GM12891 (cell line): Measurements from ENCODE around the gene MPI.

Source experiments
- DNase-seq: peaks from one replicate; pipeline ENCODE4 v3.0.0; 2011; ENCODE audit warnings: low spot score; ENCODE audit not compliant: insufficient read length
- FAIRE-seq: peaks from 2 replicates; lab custom pipeline; 2011; peaks lifted over from hg19 to GRCh38; lab: Jason Lieb, UNC
- PAX5 ChIP-seq: IDR thresholded peaks from 2 replicates; pipeline ENCODE4 v1.6.1; 2011; ENCODE audit warnings: low read length, moderate library complexity, mild to moderate bottlenecking; ENCODE audit not compliant: insufficient read depth, severe bottlenecking
- POLR2A ChIP-seq: IDR thresholded peaks from 2 replicates; pipeline ENCODE4 v1.6.1; 2011; ENCODE audit warnings: low read depth, low read length, control low read depth
- POLR2AphosphoS5 ChIP-seq: IDR thresholded peaks from 2 replicates; pipeline ENCODE4 v1.6.1; 2011; ENCODE audit warnings: low read depth, low read length, control low read depth
- POU2F2 ChIP-seq: IDR thresholded peaks from 2 replicates; pipeline ENCODE4 v1.6.1; 2011; ENCODE audit warnings: low read depth, mild to moderate bottlenecking, control low read depth, low read length, moderate library complexity
- SPI1 ChIP-seq: IDR thresholded peaks from 2 replicates; pipeline ENCODE4 v1.6.1; 2011; ENCODE audit warnings: low read depth, low read length, control low read depth
- TAF1 ChIP-seq: IDR thresholded peaks from 2 replicates; pipeline ENCODE4 v1.6.1; 2011; ENCODE audit warnings: low read depth, low read length, control low read depth

The MPI gene

DNA sequence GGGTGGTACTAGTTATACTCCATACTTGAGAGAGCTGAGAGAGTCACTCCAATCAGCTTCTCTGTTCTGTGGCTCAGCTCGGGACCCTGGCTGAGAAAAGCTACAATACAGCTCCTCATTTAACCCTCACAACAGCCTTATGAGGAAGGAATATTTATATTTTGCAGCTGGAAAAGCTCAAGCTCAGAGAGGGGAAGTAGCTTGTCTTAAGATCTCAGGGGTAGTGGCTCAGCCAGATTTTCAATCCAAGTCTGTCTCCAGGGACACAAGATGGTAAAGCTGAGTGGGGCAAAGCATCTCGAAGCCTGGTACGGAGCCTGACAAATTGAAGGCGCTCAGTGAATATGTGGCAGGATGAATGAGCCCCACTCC is 31.5 kb upstream of the MPI start:
- TF ChIP-seq POU2F2 = no peak
- TF ChIP-seq SPI1 = no peak
- no peak for TF ChIP-seq POLR2AphosphoS5
- TF ChIP-seq PAX5 = no peak
- no peak for TF ChIP-seq POLR2A
- no peak for TF ChIP-seq TAF1
- no peak for FAIRE-seq
- DNase-seq = no peak

- no peak for DNase-seq
- FAIRE-seq = peak; percentile 13
- TF ChIP-seq POLR2A (no peak), SPI1 (no peak), PAX5 (no peak), POU2F2 (no peak), POLR2AphosphoS5 (no peak), TAF1 (no peak)
Measured at GRCh38 chr15:74863239-74864056, 26.4 kb upstream of the MPI start.

DNA sequence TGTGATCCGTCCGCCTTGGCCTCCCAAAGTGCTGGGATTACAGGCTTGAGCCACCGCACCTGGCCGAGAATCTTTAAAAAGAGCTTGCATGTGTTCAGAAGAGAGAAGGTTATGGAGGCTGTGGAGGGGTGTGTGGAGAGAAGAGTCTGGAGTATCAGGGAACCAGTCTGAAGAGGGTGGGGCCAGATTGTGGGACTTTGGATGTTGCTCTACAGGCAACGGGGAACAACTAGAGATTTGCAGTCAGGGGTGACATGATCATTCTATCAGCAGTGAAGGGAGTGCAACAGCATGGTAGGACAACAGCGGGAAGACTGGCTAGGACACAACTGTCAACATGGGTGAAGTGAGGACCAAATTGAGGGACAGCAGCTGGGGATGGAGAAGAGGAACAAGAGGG is 25.5 kb upstream of the MPI start:
- TF ChIP-seq PAX5 = no peak
- no peak for TF ChIP-seq POLR2AphosphoS5
- TF ChIP-seq SPI1 = no peak
- FAIRE-seq = no peak
- no peak for DNase-seq

GRCh38 chr15:74865316-74865715 is 24.5 kb upstream of the MPI start:
- TF ChIP-seq POU2F2 (no peak), PAX5 (no peak), POLR2A (no peak), TAF1 (no peak), POLR2AphosphoS5 (no peak), SPI1 (no peak)
- no peak for DNase-seq
- no peak for FAIRE-seq

DNA sequence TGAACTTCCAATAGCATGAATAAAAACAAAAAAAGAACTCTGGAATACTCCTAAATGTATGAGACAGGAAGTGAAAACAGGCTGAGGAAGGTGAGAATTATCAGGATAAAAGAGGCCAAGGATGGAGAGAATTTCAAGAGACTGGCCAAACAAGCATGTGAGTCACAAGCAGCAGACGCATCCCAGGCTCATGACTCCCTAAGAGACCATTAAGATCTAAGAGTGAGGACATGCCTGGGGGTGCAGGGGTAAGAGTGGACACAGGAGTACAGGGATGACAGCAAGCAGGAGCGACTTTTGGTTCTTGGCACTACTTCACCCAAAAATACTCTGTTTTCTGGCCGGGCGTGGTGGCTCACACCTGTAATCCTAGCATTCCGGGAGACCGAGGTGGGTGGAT is 23.8 kb upstream of the MPI start:
- no peak for DNase-seq
- TF ChIP-seq PAX5 = no peak
- TF ChIP-seq SPI1 = no peak
- TF ChIP-seq POLR2A = no peak
- TF ChIP-seq POLR2AphosphoS5 = no peak
- no peak for TF ChIP-seq POU2F2
- no peak for TF ChIP-seq TAF1
- no peak for FAIRE-seq

DNA sequence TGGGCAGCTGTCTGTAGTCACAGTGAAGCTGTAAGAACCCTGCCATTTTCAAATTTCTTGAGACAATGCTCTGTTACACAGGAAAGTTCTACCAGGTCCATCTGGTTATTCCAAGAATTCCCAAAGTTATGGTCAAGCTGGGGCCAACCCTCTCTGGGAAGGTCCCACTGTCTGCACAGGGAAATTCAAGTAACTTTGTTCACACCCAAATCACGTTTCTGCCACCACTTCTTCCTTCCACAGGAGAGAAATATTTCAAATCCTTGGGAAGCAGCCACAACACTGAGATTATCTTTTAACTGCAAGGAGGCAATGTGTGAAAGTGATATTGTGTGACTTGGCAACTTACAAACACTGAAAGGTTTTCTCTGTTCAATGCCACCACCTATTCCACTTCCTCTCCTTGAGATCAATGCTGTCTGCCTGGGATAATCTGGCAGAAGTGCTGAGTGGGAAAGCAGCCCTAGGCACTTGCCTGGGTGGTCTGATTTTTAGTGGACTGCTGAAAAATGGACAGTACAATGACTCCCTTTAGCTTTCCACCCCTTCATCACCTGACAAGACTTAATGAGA is 22.3 kb upstream of the MPI start:
- FAIRE-seq (no peak), DNase-seq (no peak)
- TF ChIP-seq POU2F2 = no peak
- peak; percentile 31 for TF ChIP-seq SPI1
- TF ChIP-seq POLR2A = no peak

DNA sequence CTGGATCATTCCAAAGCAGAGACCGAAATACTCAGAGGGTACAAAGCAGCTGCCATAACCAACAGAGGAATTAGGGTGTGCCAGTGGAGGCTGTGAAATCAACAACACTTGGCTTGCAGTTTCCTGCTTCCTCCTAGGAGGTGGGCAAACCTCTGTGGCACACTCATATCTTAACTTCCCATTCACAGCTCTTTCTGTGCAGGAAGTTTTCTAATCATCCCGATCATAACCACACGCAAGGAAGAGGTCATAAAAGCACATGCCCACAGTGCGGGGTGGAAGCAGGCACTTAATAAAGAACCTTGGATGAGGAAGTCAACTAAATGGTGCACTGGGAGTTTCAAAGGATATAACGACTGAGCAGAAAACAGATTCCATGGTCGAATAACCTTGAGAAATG is 21.8 kb upstream of the MPI start:
- no peak for TF ChIP-seq PAX5
- TF ChIP-seq SPI1 = 0 out of 2 replicates have a peak, but pooled peaks have one; percentile 14
- TF ChIP-seq TAF1 = no peak
- FAIRE-seq = no peak
- DNase-seq = no peak

GRCh38 chr15:74869372-74869725 is 20.5 kb upstream of the MPI start:
- FAIRE-seq (no peak), DNase-seq (no peak)
- TF ChIP-seq SPI1 = no peak
- TF ChIP-seq POU2F2 = no peak
- TF ChIP-seq TAF1 = no peak
- TF ChIP-seq POLR2A = no peak
- no peak for TF ChIP-seq PAX5
- TF ChIP-seq POLR2AphosphoS5 = no peak

- DNase-seq = peak; percentile 65
- TF ChIP-seq TAF1 (no peak), POLR2AphosphoS5 (peak; percentile 56; the same call in 1 of the 2 replicates), POLR2A (peak; percentile 76), POU2F2 (no peak), PAX5 (peak; percentile 46), SPI1 (peak; percentile 88)
- FAIRE-seq = peak; percentile 93
Measured at GRCh38 chr15:74869726-74870407, 20.0 kb upstream of the MPI start.

- no peak for DNase-seq
- no peak for TF ChIP-seq TAF1
- no peak for TF ChIP-seq SPI1
- TF ChIP-seq PAX5 = no peak
- TF ChIP-seq POLR2AphosphoS5 = no peak
- no peak for FAIRE-seq
Measured at GRCh38 chr15:74870436-74871215, 19.2 kb upstream of the MPI start.
